ENCODE measurements around the gene AUNIP. TPM values are rescaled to one million over a fixed set of nuclear protein-coding genes. Genes with fewer than 3 reads are reported as not detected.
A peak's percentile ranks its signal among the peaks of the same experiment; 100 is the strongest.

AUNIP gene
- total RNA-seq, 1 donor, result 1.3 TPM

GRCh38 chr1:25799352-25799934, 59.8 kb downstream of the AUNIP start:
- peak in 1 of 3 donors; percentile 21 for DNase-seq (ENCODE audit: low read depth in 2 of 3, low spot score in 2 of 3)

GRCh38 chr1:25798666-25799351, 60.4 kb downstream of the AUNIP start:
- DNase-seq (ENCODE audit: low read depth in 2 of 3, low spot score in 2 of 3), result no peak

GRCh38 chr1:25797939-25798338, 61.3 kb downstream of the AUNIP start:
- DNase-seq (ENCODE audit: low read depth in 2 of 3, low spot score in 2 of 3), result peak in 1 of 3 donors; percentile 42

GRCh38 chr1:25796811-25797458, 62.3 kb downstream of the AUNIP start:
- DNase-seq (ENCODE audit: low read depth in 2 of 3, low spot score in 2 of 3), result peak; percentile 68 to 86 (median 77)

GRCh38 chr1:25795946-25796810, 63.1 kb downstream of the AUNIP start:
- no peak for DNase-seq (ENCODE audit: low read depth in 2 of 3, low spot score in 2 of 3)

- DNase-seq (ENCODE audit: low read depth in 2 of 3, low spot score in 2 of 3), result no peak
Observed at GRCh38 chr1:25795211-25795610, 64.0 kb downstream of the AUNIP start.

- DNase-seq (ENCODE audit: low read depth in 2 of 3, low spot score in 2 of 3), result no peak
Observed at GRCh38 chr1:25794325-25794724, 64.9 kb downstream of the AUNIP start.

GRCh38 chr1:25793585-25794170, 65.6 kb downstream of the AUNIP start:
- no peak for DNase-seq (ENCODE audit: low read depth in 2 of 3, low spot score in 2 of 3)

- DNase-seq (ENCODE audit: low read depth in 2 of 3, low spot score in 2 of 3), result no peak
Observed at GRCh38 chr1:25792115-25792514, 67.1 kb downstream of the AUNIP start.

- no peak for DNase-seq (ENCODE audit: low read depth in 2 of 3, low spot score in 2 of 3)
Observed at GRCh38 chr1:25790472-25790871, 68.8 kb downstream of the AUNIP start.

GRCh38 chr1:25787760-25788166, 71.5 kb downstream of the AUNIP start:
- DNase-seq (ENCODE audit: low read depth in 2 of 3, low spot score in 2 of 3), result no peak

- no peak for DNase-seq (ENCODE audit: low read depth in 2 of 3, low spot score in 2 of 3)
Observed at GRCh38 chr1:25786887-25787759, 72.1 kb downstream of the AUNIP start.

- DNase-seq (ENCODE audit: low read depth in 2 of 3, low spot score in 2 of 3), result no peak
Observed at GRCh38 chr1:25785333-25786067, 73.8 kb downstream of the AUNIP start.

GRCh38 chr1:25784575-25785051, 74.6 kb downstream of the AUNIP start:
- DNase-seq (ENCODE audit: low read depth in 2 of 3, low spot score in 2 of 3), result no peak

Small RNAs within 50 kb of the gene (small RNA-seq; reads per million reads assigned to genes)
- gene AL033528.1 (not detected), gene RF00019 (not detected), gene SNRPFP2 (not detected)

Other genes starting within 250 kb of the AUNIP start
- 0.54 TPM for gene MAN1C1, start 242.7 kb downstream of the AUNIP start, total RNA-seq
- 39.3 TPM for gene SELENON, start 59.3 kb downstream of the AUNIP start, total RNA-seq
- 55.2 TPM for gene MTFR1L, start 39.5 kb downstream of the AUNIP start, total RNA-seq
- gene PAQR7, start 16.3 kb upstream of the AUNIP start, total RNA-seq, result 25.6 TPM
- gene STMN1, start 47.0 kb upstream of the AUNIP start, total RNA-seq, result 50.6 TPM
- gene PAFAH2, start 138.6 kb upstream of the AUNIP start, total RNA-seq, result 6.5 TPM
- under 0.01 TPM for gene EXTL1, start 162.3 kb upstream of the AUNIP start, total RNA-seq
- under 0.01 TPM for gene SLC30A2, start 186.7 kb upstream of the AUNIP start, total RNA-seq
- gene TRIM63, start 208.2 kb upstream of the AUNIP start, total RNA-seq, result not detected